ENCODE data around the gene A1BG.
A peak's percentile ranks its signal among the peaks of the same experiment; 100 is the strongest.
"Not testable (repeated sequence)": the region's sequence is repeated elsewhere in the genome, so short reads cannot be mapped to it uniquely, and the experiment has no call there.

Gene A1BG

DNA sequence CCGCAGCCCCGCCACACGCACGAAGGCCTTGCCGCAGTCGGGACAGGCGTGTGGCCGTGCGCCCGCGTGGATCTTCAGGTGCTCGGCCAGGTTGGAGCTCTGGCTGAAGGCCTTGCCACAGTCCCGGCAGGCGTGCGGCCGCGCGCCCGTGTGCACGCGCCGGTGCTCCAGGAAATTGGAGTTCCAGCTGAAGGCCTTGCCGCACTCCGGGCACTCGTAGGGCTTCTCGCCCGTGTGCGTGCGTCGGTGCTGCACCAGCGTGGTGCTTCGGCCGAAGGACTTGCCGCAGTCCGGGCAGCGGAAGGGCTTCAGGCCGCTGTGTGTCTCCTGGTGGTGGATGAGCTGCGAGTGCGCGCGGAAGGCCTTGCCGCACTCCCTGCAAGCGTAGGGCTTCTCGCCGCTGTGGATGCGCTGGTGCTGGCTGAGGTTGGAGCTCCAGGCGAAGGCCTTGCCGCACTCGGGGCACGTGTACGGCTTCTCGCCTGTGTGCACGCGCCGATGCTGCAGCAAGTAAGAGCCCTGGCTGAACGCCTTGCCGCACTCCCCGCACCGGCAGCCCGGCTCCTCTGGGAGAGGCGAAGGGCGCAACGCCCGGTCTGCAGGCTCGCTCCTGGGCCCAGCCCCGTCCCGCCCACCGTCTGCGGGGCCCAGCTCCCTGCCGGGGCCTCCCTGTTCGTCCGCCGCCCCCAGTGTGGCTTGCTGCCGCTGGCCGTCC lies 3.6 kb upstream of the A1BG start:
- DNase-seq: no peak

DNA sequence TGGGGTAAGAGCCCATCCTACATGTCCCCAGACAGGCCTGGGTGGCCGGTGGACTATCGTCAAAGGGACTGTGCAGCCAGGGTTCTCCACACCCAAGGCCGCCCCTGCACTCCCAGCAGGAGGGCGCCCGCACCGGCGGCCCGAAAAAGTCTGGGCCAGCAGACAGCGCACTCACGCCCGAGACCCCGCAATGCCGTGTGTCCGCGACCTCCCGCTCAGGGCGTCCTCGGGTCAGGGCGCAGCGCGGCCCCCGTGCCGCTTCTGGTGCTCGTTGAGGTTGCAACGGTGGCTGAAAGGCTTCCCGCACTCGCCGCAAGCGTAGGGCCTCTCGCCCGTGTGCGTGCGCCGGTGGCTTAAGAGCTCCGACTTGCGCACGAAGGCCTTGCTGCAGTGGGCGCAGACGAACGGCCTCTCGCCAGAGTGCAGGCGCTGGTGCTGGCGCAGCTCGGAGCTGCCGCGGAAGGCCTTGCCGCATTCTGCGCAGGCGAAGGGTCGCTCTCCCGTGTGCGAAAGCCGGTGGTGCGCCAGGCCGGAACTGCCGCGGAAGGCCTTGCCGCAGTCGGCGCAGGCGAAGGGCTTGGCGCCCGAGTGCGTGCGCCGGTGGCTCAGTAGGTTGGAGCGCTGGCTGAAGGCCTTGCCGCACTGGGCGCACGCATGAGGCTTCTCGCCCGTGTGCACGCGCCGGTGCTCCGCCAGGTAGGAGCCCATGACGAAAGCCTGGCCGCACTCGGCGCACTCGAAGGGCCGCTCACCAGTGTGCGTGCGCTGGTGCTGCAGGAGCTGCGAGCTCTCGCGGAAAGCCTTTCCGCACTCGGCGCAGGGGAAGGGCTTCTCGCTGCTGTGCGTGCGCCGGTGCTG lies 2.8 kb upstream of the A1BG start:
- DNase-seq: peak in 2 of 4 experiments; percentile 22 to 37

DNA sequence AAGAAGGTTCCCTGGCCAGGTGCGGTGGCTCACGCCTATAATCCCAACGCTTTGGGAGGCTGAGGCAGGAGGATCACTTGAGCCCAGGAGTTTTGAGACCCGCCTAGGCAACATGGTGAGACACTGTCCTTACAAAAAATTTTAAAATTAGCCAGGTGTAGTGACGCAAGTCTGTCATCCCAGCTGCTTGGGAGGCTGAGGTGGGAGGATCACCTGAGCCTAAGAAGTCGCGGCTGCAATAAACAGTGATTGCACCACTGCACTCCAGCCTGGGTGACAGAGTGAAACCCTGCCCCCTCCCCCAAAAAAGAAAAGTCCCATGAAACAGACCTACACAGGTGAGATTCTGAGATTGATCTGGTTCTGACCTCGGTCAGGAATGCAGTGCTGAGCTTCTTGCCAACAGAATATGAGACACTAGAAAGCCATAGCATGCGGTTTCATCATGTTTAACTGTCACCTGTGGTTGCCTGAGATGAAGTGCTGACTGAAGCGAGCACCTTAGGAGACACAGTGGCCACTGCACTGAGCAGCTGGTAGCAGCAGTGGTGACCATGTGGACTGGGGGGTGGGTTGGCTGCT lies 2.0 kb upstream of the A1BG start:
- no peak for DNase-seq

DNA sequence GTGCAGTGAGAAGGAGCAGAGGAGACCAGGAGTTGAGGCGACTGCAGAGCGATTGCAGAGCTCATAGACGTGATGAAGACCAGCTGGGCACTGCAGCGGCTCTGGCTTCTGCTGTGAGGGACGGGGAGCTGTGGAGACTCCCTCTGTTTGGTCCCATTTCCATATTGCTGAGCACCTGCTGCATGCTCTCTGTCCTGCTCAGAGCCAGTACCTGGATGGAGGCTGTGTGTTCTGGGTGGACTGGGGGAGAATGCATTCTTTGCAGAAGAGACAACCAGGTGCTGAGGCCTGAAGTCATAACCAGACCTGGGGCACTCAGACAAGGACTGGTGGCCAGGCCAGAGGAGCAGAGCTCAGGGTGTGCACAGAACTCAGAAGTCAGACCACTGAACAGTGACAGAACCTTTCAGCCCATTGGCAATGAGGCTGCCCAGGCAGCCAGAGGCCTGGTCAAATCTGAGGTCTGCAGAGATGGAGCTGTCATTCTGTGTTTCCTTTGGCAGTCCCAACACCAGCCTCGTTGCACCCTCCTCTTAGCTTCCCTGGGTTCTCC lies 1.3 kb upstream of the A1BG start:
- DNase-seq: no peak

DNA sequence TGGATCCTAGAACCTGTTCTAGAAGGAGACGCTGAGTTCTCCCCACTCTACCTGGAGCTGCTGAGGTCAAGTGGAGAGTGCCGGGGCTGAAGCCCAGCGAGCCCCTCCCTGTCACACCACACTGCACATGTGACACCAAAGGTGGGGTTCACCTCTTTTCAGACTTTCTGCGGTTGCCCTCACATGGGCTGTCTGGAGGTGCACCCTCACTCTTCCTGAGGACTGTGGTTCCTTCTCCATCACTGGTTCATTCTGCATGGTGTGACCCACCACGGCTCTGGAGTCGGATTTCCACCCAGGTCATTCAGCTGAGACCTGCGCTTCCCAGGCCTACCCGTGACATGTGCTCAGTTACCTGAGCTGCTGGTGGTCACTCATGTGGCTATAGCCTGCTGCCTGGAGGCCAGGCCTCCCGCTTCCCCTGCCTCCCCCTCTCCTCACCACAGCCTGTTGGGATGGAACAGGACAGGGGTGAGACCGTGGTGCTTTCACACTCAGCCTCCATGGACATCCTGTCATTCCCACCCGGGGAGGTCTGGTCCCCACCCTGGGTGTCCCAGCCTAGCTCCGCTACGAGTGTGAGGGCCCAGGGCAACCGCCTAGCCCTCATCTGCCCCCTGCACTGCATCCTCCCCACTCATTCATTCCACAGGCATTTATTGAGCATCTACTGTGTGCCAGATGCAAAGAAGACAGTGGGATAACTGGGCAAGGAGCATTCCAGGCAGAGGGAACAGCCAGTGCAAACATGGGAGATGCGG lies 605 bp upstream of the A1BG start:
- no peak for DNase-seq

DNA sequence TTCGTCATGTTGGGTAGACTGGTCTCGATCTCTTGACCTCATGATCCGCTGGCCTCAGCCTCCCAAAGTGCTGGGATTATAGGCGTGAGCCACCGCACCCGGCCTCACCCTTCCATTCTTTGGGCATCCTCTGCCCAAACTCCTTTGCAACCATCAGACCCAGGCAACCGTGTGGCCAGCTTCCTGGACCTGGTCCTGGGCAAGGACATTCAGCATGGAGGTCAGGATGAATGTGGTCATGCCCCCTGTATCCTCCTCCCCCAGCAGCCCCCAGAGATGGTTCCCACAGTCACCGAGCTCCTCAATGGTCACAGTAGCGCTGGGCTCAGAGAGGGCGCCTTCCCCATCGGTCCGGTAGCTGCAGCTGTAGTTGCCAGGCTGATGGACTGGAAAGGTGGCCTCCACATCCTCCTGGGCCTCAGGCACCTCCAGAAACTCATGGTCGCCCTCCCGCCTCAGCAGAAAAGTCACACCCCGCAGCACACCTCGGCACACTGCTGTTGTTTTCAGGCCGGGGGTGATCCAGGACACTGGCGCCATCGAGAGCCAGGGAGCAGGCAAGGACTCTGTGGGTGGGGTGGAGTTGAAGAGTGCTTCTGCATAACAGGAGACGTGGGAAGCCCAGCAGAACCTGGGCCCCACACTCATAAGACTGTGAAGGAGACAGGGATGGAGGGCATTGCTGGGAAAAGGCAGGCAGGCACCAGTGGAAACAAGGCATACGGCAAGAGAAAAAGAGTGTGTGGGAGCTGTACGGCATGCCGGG lies 1.1 kb downstream of the A1BG start:
- DNase-seq: no peak

DNA sequence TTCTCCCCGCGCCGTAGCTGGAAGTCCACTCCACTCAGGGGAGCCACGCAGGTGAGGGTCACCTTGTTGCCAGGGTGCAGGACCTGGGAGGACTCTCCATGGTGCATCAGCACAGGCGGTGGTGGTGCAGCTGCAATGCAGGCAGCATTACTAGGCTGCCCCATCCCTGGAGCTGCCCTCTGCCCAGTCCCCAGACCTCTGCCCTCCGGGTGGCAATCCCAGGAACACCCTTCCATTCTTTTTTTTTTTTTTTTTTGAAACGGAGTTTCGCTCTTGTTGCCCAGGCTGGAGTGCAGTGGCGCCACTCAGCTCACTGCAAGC lies 1.8 kb downstream of the A1BG start:
- DNase-seq: no peak

DNA sequence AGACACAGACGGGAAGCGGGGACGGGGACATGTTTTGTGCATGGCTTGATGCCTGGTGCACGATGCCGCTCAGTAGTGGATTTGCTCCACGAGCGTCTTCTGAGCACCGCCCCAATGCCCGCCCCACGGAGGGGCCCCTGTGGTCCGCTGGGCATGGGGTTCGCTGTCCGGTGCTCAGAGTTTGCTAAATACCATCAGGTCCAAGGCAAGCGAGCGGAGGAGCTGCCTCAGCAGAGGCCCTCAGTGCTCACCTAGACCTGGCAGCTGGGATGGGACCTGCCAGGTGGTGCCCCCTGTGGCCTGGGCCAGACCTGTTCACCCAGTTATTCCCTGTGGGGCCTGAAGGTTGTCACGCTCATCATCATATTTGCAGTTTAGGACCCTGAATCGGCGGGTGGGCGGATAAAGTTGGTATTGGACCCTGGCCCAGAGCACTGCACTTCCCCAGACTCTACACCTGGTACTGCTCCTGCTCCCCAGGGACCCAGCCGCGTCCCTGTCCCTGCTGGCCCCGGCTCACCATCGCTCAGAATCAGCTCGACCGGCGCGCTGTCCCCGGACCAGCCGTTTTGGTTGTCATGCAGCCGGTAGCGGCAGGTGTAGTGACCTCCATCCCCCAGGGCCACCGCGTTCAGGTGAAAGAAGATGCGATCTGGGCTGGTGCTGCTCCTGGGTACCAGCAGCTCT lies 2.3 kb downstream of the A1BG start:
- DNase-seq: no peak

DNA sequence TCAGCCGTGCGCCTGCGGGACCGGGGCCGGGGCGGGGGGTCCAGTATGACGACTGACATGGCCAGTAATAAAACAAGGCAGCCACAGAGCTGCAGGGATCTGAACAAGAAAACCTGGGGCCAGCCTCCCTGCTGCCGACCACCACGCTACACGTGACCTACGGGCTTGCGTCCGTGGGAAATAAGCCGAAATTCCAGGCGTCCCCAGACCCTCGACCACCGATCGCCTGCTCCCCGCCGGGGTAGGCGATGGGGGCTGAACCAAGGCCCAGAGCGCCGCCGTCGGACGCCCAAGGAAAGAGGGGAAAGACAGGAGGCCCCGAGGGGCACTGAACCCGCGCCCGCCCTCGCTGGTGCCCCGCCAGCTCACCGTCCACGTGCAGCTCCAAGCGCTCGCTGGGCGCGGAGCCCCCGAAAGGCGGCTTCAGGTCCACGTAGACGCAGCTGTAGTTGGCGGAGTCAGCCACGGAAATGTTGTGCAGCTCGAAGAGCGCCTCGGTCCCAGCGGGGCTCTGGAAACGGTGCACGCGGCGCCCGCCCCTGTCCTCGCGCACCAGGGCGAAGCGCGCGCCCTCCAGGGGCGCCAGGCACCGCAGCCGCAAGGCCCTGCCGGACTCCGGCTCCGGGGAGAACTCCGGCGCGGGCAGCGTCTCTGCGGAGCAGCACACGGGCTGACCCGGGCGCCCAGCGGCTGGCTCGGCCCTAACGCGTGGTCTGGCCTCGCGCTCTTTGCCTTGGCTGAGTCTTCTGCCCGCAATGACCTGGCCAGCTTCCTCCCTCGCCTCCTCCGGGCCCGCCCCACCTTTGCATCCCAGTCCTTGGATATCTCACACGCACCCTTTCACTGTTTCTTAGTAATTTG lies 3.1 kb downstream of the A1BG start:
- no peak for DNase-seq

DNA sequence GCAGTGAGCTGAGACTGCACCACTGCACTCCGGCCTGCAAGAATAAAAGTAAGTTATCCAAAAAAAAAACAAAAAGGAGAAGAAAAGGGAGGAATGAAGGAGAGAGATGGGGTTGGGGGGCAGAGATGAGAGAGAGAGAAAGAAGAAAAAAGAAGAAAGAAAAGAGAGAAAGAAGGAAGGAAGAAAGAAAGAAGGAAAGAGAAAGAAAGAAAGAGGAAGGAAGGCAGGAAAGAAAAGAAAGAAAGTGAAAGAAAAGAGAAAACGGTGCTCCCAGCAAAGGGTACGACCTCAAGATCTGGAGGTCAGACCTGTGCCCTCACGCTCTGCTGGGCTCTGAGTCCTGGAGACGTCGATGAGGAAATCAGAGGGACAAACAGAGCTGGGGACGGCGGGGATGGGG lies 3.7 kb downstream of the A1BG start:
- DNase-seq: no peak

DNA sequence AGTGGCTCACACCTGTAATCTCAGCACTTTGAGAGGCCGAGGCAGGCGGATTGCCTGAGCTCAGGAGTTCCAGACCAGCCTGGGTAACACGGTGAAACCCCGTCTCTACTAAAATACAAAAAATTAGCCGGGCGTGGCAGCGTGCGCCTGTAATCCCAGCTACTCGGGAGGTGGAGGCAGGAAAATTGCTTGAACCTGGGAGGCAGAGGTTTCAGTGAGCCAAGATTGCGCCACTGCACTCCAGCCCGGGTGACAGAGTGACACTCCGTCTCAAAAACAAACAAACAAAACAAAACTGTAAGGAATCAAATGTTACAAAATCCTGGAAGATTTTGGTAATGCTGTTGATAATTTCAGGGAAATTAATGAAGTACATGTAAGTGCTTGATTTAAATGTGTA lies 5.2 kb downstream of the A1BG start:
- DNase-seq: not testable (repeated sequence)

DNA sequence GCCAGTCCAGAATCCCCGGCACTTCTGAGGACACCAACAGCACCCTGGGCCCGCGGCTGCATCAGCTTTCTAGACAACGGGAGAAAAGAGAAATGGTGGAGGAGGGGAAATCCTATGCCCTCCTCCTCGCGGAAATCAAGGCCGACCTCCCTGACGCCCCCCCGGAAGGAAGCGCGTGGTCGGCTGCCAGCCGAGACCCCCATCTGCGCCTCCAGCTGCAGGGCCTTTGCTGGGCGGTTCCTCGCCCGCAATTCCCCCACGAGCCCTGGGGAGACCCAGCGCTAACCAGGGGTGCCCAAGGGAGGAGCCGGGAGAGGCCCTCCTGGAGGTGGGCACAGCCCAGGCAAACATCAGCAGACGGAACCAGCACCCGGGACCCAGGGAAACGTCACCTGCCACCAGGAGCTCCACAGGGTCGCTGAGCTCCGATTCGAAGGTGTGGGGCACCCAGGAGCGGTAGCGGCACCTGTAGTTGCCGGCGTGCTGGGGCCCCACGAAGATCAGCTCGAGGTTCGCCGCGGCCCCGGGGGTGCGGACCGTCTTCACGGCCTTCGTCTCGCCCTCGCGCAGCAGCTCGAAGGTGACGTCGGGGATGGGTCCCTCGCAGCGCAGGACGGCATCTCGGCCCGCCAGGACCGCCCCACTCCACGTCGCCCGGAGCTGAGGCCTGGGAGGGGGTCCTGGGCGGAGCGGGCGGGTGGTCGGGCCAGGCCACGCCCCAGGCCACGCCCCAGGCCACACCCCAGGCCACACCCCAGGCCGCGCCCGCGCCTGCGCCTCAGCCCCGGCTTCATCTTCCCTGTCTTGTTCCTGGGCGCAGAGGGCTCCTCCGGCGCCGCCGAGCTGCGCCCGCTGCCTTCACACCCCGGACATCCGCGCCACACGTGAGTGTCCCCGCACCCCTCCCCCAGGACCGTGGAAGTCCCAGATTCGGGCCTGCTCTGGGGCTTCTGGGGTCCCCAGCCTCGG lies 6.0 kb downstream of the A1BG start:
- DNase-seq: peak in 3 of 4 experiments; percentile 38 to 60 (median 43)

DNA sequence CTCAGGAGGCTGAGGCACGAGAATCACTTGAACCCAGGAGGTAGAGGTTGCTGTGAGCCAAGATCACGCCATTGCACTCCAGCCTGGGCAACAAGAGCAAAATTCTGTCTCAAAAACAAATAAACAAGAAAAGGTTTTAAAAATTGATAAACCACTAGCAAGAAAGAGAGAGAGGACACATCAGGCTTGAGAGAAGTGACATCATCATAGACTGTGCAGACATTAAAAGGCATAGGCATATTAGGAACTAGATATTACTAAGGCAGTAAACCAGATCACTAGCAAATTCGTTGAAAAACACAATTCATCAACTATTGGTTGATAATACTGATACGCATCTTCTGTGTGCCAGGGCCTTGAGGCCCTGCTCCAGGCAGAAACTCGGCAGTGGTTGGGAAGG lies 7.7 kb downstream of the A1BG start:
- no peak for DNase-seq

DNA sequence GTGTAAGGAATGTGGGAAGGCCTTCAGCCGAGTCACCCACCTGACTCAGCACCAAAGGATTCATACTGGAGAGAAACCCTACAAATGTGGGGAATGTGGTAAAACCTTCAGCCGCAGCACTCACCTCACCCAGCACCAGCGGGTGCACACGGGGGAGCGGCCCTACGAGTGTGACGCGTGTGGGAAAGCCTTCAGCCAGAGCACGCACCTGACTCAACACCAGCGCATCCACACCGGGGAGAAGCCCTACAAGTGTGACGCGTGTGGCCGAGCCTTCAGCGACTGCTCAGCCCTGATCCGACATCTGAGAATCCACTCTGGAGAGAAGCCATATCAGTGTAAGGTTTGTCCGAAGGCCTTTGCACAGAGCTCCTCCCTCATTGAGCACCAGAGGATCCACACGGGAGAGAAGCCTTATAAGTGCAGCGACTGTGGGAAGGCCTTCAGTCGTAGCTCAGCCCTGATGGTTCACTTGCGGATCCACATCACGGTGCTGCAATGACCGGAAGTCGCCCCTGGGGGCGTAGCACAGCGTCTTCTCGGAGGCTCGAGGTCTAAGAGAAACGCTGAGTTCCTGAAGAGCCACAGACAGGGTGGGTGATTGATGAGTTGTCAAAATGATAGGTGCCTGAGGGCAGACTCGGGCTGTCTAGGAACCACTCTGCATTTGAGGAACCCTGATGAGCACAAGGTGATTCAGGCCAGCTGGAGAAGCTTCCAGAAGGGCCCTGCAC lies 14.3 kb downstream of the A1BG start:
- no peak for DNase-seq

DNA sequence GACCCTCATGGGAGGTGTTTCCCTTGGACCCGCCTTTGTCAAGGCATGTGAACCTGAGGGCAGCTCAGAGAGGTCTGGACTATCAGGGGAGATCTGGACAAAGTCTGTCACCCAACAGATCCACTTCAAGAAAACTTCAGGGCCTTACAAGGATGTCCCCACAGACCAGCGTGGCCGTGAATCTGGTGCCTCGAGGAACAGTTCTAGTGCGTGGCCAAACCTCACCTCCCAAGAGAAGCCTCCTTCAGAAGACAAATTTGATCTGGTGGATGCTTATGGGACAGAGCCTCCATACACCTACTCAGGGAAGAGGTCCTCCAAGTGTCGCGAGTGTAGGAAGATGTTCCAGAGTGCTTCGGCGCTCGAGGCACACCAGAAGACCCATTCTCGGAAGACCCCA lies 15.0 kb downstream of the A1BG start:
- no peak for DNase-seq

DNA sequence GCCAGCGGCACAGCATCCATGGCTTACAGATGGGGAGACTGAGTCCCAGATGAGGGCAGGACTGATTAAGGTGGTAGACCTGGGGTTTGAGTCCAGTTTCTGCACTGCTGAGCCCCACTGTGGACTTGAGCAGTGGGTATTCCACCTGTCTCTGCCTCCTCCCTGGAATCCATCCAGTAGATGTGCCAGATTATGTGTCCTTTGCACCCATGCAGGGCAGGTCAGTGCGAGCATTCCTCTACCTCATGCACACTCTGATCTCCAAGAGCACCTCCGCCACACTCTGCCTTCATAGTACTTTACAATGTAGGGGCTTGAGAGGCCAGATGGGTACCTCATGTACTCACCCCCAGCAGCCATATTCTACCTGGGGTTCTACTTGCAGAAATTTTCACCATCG lies 16.5 kb downstream of the A1BG start:
- no peak for DNase-seq

DNA sequence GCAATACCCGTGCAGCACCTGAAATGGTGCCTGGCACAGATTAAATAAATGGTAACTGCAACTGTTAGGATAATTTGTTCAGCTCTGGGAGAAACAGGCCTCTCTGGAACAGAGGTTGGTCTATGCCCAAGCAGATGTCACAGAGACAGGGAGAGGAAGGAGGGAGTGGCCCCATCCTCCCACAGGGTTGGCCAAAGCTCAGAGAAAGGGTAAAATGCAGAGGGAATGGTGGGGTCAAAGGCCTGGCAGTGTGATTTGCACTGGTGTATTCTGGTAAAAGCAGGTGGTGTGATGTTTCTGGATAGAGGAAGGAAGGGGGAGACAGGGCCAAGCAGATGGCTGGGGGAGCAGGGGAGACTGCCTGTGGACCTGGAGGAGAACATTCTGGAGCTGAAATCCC lies 17.1 kb downstream of the A1BG start:
- no peak for DNase-seq

DNA sequence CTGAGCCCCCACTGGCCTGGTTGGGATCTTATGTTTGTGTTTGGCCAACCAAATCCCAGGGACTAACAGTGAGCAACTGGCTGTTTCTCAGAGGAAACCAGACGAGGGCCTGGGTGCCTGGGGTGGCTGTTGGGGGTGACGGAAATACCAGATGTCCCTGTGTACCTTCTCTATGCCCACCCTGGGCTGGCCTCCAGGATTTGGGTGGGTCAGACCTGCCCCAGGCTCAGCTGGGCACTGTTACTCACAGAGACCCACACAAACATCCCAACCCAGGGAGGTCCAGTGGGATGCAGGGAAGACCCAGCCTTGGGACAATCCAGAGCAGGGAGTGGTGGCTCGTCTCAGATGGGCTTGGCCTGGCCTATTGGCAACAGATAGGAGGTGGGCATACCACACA lies 17.7 kb downstream of the A1BG start:
- DNase-seq: no peak

All from activated naive CD4-positive, alpha-beta T cell (primary cell).